Endothelial cell of umbilical vein (primary cell): ENCODE results near the gene COMT. TPM values are rescaled to one million over a fixed set of nuclear protein-coding genes. Genes with fewer than 3 reads are reported as not detected.

Source experiments
- BruUV-seq: library from RNA; stranded (reverse); fragments of 400-500 nt; replicated peaks from 2 replicates; lab custom pipeline; 2021; lab: Mats Ljungman, UMichigan
- CTCF ChIA-PET: fragments of 300-600, 350-600 bp; sonication (Branson Sonifier 250); formaldehyde crosslinking; loops from one replicate; lab custom pipeline; 2021; ENCODE audit warnings: antibody characterized with exemption, inconsistent platforms; lab: Charles Lee
- POLR2A ChIA-PET: fragments of 300-600, 350-600 bp; sonication (Branson Sonifier 250); formaldehyde crosslinking; loops from one replicate; lab custom pipeline; 2021; ENCODE audit warnings: antibody characterized with exemption, inconsistent platforms; lab: Charles Lee
- DNase-seq: peaks from one replicate; pipeline ENCODE4 v3.0.0-alpha.2; 2011; ENCODE audit warnings: low read depth, low spot score
- FAIRE-seq: peaks from 2 replicates; lab custom pipeline; 2011; peaks lifted over from hg19 to GRCh38; lab: Jason Lieb, UNC
- H2AFZ ChIP-seq: 2 replicates; pipeline ENCODE4 v1.6.0; 2012; ENCODE audit warnings: low read depth, low read length, control low read depth, inconsistent platforms
- H3K27ac ChIP-seq: 2 replicates; pipeline ENCODE4 v1.5.1; 2011; ENCODE audit warnings: low read depth, mild to moderate bottlenecking, control low read depth, low read length, moderate library complexity; ENCODE audit not compliant: insufficient read depth
- H3K27me3 ChIP-seq, 2 experiments: 2 replicates each; pipeline versions ENCODE4 v1.6.0 to v1.6.1; 2011; ENCODE audit warnings: low read length in 2 of 2, mixed read lengths in 1 of 2; ENCODE audit not compliant: control insufficient read depth in 2 of 2, insufficient read depth in 2 of 2
- H3K36me3 ChIP-seq, 2 experiments: 2 replicates in 1 of 2; 3 replicates in 1 of 2; pipeline ENCODE4 v1.5.1; 2011; ENCODE audit warnings: low read length in 2 of 2, mild to moderate bottlenecking in 1 of 2, moderate library complexity in 1 of 2; ENCODE audit not compliant: control insufficient read depth in 2 of 2, insufficient read depth in 2 of 2; ENCODE audit errors: extremely low read depth in 1 of 2
- H3K4me1 ChIP-seq: 3 replicates; pipeline ENCODE4 v1.5.1; 2011; ENCODE audit warnings: mild to moderate bottlenecking, low read length; ENCODE audit not compliant: control insufficient read depth, insufficient read depth; ENCODE audit errors: extremely low read depth
- H3K4me2 ChIP-seq: 2 replicates; pipeline ENCODE4 v1.6.1; 2011; ENCODE audit warnings: low read length, control low read depth, mixed read lengths; ENCODE audit not compliant: insufficient read depth
- H3K4me3 ChIP-seq, 3 experiments: fragments of 200-600 bp in 1 of 3; sonication (generic), shearing (Covaris generic) in 1 of 3; replicated peaks in 1 of 3; 2 replicates each; pipeline ENCODE4 v1.5.1; 2011 to 2016; ENCODE audit warnings: control low read depth in 3 of 3, low read length in 3 of 3, mild to moderate bottlenecking in 2 of 3, inconsistent platforms in 1 of 3, low read depth in 1 of 3, moderate library complexity in 1 of 3; ENCODE audit not compliant: insufficient read depth in 1 of 3
- H3K79me2 ChIP-seq: 2 replicates; pipeline ENCODE4 v1.6.0; 2012; ENCODE audit warnings: low read length, inconsistent platforms; ENCODE audit not compliant: control insufficient read depth, insufficient read depth
- H3K9ac ChIP-seq: replicated peaks from 2 replicates; pipeline ENCODE3; 2011; ENCODE audit warnings: low read length, control low read depth; ENCODE audit not compliant: insufficient read depth; ENCODE audit errors: extremely low read depth
- H3K9me1 ChIP-seq: replicated peaks from 3 replicates; pipeline ENCODE4 v1.6.0; 2011; ENCODE audit warnings: mild to moderate bottlenecking, low read length; ENCODE audit not compliant: control insufficient read depth, insufficient read depth; ENCODE audit errors: extremely low read depth
- H3K9me3 ChIP-seq: replicated peaks from 2 replicates; pipeline ENCODE4 v1.5.1; 2012; ENCODE audit warnings: low read length, inconsistent platforms; ENCODE audit not compliant: control insufficient read depth, insufficient read depth
- H4K20me1 ChIP-seq: replicated peaks from 2 replicates; pipeline ENCODE3; 2011; ENCODE audit warnings: mild to moderate bottlenecking, low read length; ENCODE audit not compliant: control insufficient read depth, insufficient read depth; ENCODE audit errors: extremely low read depth
- CTCF ChIP-seq, 2 donors: IDR thresholded peaks; 1 replicate in 1 of 2; 2 replicates in 1 of 2; pipeline ENCODE4 v1.5.1; 2011; ENCODE audit warnings: low read length in 2 of 2, mild to moderate bottlenecking in 2 of 2, moderate library complexity in 2 of 2, control low read depth in 1 of 2, inconsistent platforms in 1 of 2, low read depth in 1 of 2; ENCODE audit not compliant: insufficient read depth in 1 of 2; ENCODE audit errors: extremely low read depth in 1 of 2
- EZH2 ChIP-seq: IDR thresholded peaks from 2 replicates; pipeline ENCODE4 v1.6.1; 2012; ENCODE audit warnings: borderline replicate concordance, low read depth, mild to moderate bottlenecking, moderate library complexity, low read length, inconsistent platforms; ENCODE audit not compliant: severe bottlenecking
- FOS ChIP-seq: IDR thresholded peaks from 2 replicates; pipeline ENCODE4 v1.6.1; 2011; ENCODE audit warnings: mild to moderate bottlenecking, low read length, moderate library complexity, borderline replicate concordance; ENCODE audit not compliant: insufficient read depth
- GATA2 ChIP-seq: IDR thresholded peaks from 2 replicates; pipeline ENCODE4 v1.7.0; 2011; ENCODE audit warnings: low read depth, mild to moderate bottlenecking, moderate library complexity, mixed read lengths, low read length; ENCODE audit not compliant: insufficient read length, insufficient read depth
- JUN ChIP-seq: IDR thresholded peaks from 2 replicates; pipeline ENCODE4 v1.6.1; 2011; ENCODE audit warnings: borderline replicate concordance, low read depth; ENCODE audit not compliant: insufficient read length, insufficient read depth
- MYC ChIP-seq: IDR thresholded peaks from one replicate; pipeline ENCODE4 v1.6.1; 2011; ENCODE audit warnings: mild to moderate bottlenecking, low read depth, low read length
- POLR2A ChIP-seq: IDR thresholded peaks from 2 replicates; pipeline ENCODE4 v1.6.1; 2012; ENCODE audit warnings: low read depth, mild to moderate bottlenecking, control low read depth, low read length
- dilution Hi-C: fragments of 300-500 bp; cut with MboI; formaldehyde crosslinking; loops from one replicate; pipeline ENCODE4 v1.15.0; 2019; ENCODE audit warnings: low sequenced_read_pairs; ENCODE audit not compliant: extremely low pct_ligation_motif_present
- intact Hi-C: fragments of 100-400 bp; cut with micrococcal nuclease; formaldehyde crosslinking; loops from one replicate; pipeline ENCODE4 v1.10.0; 2022
- polyA plus RNA-seq, 4 experiments: library from polyadenylated mRNA; depleted of rRNA in 3 of 4; stranded (reverse) in 3 of 4; unstranded in 1 of 4; fragments of >200 nt; gene quantifications; 2 replicates each; pipeline versions ENCODE4 v1.2.1 to v1.2.3, GENCODE V29; 2011 to 2012; ENCODE audit warnings: missing spikeins in 1 of 4
- total RNA-seq: library from RNA; stranded (reverse); gene quantifications from 2 replicates; pipeline ENCODE4 v1.2.3, GENCODE V29; 2021

COMT gene
- total and polyA plus RNA-seq, 2 donors (not counting 3 experiments of a cell fraction or from before 2014, with no cell fraction given), result 221 to 537 TPM

GRCh38 chr22:20013382-20013871 is 71.9 kb downstream of the COMT start:
- CTCF ChIA-PET, result interaction anchor here (0.9 to 7.3 kb wide), 24 partner anchors 9 to 283 kb away, joined by 3 to 304 read pairs (median 7); no protein-coding TSS in a partner anchor
- dilution Hi-C loops, result no loop called here

More at GRCh38 chr22:20013382-20013871, 71.9 kb downstream of the COMT start:
- POLR2A ChIA-PET, result interaction anchor here (1.2 to 1.5 kb wide), 3 partner anchors 27 to 42 kb away, joined by 4 to 8 read pairs (median 6); no protein-coding TSS in a partner anchor
- Histone ChIP-seq H3K4me1 (peaks cover 8% of the 10 kb centered on the region), H3K4me3 (no peak overlapping the region), H3K27me3 (no peaks in the 10 kb centered on the region), H3K9me1 (no peaks in the 10 kb centered on the region), H3K9ac (no peak overlapping the region), H2AFZ (peak overlapping the region; percentile 19), H3K4me2 (no peak overlapping the region), H3K27ac (no peak overlapping the region), H3K79me2 (no peaks in the 10 kb centered on the region), H3K9me3 (no peaks in the 10 kb centered on the region), H3K36me3 (no peaks in the 10 kb centered on the region), H4K20me1 (no peaks in the 10 kb centered on the region)
- FAIRE-seq (peak; percentile 77), DNase-seq (peak; percentile 67)
- intact Hi-C loops, result loop anchor here (1.0 to 2.0 kb wide), 4 partner anchors 27 to 283 kb away; no protein-coding TSS in a partner anchor
- no TSS peak for BruUV-seq
- no peak for TF ChIP-seq POLR2A
- no peak for TF ChIP-seq MYC
- TF ChIP-seq JUN, result no peak
- TF ChIP-seq FOS, result no peak
- no peak for TF ChIP-seq GATA2
- TF ChIP-seq EZH2, result no peak
- peak; percentile 91 to 97 for TF ChIP-seq CTCF (IDR thresholded peaks at IDR 0.05; ENCODE audit: extremely low read depth in 1 of 2, insufficient read depth in 1 of 2, low read depth in 1 of 2, low read length in 2 of 2)
